Measurements from ENCODE around the gene PPIF.

Gene PPIF

DNA sequence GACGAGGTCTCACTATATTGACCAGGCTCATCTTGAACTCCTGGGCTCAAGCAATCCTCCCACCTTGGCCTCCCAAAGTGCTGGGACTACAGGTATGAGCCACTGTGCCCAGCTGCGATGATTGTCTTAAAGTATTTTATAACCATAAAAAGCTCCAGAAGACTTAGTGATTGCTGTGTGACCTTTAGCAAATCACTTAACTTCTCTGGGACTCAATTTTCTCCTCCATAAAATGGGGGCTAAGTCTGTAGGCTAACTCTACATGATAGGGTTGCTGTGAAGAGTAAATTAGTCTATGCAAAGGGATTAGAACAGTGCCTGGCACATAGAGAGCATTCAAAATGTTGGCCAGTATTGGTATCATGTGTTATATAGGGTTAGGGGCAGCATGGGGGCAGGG lies 42.8 kb downstream of the PPIF start:
- DNase-seq, result no peak

DNA sequence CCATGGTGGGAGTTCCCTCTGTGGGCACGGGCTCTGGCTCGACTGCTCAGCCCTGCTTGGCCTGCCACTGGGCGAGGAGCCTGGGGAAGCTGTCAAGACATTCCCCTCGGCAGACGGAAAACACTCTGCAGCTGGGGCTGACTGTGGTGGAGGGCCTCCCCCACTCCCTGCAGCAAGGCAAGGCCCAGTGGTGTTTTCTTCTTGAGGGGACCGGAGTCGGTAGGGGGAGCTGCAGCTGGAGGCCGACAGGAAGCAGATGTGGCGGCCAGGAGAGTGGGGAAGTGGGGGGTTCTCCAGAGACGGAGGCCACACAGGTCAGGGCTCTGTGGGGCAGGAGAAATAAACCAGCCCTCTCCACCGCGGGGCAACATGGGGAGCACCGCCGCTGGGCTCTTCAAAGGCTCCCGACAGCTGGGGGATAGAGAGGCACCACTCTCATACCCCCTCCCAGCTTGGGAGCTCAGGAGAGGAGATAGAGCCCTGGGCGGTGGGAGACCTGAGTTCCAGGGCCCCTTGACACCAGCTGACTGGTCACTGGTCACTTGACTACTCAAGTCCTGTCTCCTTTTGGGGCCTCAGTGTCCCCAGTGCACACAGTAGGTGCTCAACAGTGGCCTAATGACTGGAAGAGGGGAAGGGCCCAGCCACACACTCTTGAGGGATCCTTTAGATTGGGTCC lies 43.4 kb downstream of the PPIF start:
- DNase-seq, result no peak

DNA sequence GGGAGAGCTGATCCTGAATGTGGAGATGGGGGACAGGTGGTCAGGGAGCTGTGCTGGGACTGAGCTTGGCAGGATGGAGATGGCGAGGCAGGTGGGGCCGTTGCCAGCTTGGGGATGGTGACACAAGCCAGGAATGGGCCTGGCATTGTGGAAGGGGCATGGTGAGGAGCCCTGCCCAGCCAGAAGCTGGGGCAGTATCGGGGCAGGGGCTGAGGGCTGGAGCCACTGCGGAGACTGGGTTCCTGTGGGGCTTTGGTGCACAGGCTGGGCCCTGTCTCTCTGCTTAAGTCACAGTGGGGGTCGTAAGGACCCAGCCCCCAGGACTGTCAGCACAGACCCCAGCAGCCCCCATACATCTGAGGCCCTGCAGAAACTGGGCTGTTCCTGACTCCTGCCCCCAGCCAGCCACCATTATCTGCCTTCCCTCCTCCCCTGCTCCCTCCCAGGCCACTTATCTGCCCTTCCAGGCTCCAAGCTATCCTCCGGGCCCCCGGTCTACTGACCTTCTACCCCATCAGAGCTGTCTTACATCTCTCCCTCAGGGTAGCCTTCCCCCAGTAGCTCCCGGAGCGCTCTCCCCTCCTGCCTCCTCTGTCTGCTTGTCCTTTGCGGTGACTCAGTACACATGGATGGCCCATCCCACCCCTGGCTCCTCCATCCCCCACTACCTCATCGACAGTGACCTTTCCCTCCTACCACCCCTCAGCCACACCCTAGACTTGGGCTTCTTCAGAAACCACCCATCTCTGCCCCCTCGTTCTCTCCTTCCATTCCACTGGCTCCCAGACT lies 44.2 kb downstream of the PPIF start:
- no peak for DNase-seq

- no peak for DNase-seq
Observed at GRCh38 chr10:79392020-79392398, 44.7 kb downstream of the PPIF start.

- no peak for DNase-seq
Observed at GRCh38 chr10:79392506-79393176, 45.4 kb downstream of the PPIF start.

DNA sequence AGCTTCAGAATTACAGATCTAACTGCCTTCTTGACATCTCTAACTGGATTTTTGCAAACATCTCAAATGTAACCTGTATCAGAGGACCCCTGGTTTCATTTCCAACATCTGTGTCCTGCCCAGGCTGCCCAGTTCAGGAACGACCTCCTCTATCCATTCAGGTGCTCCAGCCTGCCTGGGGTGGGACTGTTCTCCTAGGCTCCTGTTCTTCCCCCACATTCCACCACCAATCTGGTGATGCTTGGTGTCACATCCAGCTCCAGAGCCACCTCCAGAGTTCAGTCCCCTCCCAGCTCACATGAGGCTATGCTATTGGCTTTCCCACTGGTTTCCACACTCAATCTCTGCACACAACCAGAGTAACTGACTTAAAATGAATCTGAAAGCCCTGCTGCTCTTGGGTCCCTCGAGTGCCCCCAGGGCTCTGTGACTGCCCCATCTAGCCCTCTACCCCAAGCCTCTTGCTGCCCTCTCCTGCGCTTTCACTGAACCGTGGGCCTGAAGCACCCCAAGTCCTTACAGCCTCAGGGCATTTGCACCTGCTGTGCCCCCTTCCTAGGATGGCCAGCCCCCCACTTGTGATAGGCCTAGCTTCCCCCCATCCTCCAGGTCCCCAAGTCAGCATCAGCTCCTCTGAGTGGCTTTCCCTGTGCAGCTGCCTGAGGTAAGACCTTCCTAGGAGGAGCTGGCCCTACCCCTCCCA lies 46.1 kb downstream of the PPIF start:
- DNase-seq, result no peak

DNA sequence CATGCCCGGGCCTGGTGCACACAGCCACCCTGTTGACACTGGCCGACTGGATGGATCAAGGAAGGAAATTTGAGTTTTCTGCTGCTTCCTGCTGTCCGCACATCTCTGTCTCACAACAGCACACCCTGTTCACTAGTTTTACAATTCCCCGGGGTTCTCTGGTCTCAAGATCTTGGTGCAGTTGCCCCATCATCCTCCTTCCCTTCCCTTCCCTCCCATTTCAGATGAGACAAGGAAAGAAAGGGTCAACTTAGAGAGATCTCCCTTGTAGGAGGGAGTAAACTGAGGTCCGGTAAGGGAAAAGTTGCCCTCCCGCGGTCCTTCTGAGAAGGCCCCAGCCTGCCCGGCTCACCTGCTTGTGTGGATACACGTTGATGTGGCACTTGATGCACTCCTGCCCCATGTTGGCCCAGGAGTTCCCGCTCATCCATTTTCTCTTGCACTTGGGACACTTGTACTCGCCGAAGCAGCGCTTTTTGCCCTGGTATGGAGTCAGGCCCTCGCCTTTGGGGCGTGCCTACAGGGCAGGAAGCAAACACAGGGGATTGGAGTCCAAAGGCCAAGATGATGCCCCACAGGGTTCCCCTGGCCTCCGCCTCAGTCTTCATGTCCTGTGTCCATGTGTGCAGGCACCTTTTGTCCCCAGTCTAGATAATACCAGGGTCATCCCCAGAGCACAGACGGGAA lies 46.8 kb downstream of the PPIF start:
- no peak for DNase-seq

DNA sequence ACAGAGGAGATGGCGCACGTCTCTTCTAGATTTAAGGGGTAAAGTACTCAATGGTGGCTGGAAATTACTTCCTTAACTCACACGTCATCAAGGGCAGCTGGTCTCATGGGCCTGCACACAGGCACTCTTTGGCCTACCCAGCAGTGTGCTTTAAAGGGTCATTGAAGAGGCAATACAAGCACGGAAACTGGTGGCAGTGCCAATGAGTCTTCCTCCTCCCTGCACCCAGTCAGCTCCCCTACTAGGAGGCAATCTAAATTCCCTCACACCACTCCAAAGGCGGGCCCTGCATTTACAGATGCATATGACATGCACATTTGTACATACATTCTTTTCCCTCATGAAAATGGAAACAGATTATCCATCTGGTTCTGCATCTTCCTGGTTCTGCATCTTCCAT lies 47.4 kb downstream of the PPIF start:
- no peak for DNase-seq

GRCh38 chr10:79396520-79396919 lies 49.3 kb downstream of the PPIF start:
- DNase-seq, result no peak

GRCh38 chr10:79397051-79397450 lies 49.8 kb downstream of the PPIF start:
- DNase-seq, result no peak

- no peak for DNase-seq
Observed at GRCh38 chr10:79397575-79398303, 50.5 kb downstream of the PPIF start.

GRCh38 chr10:79398642-79399041 lies 51.4 kb downstream of the PPIF start:
- no peak for DNase-seq

DNA sequence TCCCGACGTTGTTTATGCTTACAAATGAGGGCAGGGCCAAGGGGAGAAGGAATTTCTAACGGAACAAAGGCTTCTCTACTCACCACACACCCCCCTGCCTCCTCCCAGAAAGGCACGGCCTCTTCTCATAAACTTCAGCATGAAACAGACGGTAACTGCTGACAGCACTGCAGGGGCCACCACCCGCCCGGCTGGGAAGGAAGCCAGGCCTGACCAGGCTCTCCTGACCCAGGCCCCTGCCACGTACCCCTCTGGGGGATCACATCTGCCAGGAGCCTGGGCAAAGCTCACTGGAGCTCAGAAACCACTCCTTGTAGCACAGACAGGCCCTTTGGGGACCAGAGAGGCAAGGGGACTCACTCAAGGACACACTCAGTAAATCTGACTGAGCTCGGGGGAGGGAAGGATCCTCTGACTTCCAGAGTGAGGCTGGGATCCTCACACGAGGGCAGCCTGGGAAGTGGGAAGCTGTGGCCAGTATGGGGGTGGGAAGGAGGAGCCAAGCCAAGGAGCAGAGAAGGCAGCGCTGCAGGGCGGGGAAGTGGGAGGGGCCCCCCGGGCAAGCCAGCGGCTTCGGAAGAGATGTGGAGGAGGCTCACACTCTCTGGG lies 52.1 kb downstream of the PPIF start:
- no peak for DNase-seq

DNA sequence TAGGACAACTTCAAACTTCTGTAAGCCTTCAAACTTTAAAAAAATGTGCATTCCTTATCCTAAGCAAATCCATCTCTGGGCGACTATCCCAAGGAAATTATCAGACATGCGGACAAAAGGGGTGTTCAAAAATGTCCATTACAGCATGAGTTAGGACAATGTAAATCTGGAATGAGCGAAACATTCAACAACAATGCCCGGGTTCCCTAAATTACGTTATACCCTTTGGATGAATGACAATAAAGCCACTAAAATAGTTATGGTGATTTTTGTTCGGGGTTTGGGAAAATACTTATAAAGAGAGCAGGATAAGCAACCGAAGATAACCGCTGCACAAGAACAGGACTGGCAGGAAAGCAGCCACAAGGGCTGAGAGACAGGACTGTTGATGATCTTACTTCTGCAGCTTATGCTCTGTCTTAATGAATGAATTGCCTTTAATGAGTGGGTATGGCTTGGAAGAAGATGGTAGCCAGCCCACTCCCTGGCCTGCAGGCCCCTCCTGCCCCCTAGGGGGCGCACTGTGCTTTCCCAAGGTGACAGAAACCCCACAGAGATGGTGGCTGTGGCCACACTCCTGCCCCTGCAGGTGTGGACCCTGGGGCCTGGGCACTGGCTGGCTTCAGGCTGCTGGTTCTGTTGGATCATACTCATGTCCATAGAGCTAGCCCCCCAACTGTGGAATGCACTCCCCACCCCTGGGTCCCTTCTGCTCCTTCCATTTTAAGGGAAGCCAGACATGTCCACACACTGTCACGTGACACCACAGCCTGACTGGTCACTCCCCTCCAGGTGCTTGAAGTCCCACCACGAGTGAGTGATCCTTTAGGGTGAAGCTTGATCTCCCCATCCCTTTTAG lies 53.1 kb downstream of the PPIF start:
- no peak for DNase-seq

- DNase-seq, result no peak
Observed at GRCh38 chr10:79401015-79401921, 54.0 kb downstream of the PPIF start.

GRCh38 chr10:79402625-79402946 lies 55.3 kb downstream of the PPIF start:
- DNase-seq, result no peak

DNA sequence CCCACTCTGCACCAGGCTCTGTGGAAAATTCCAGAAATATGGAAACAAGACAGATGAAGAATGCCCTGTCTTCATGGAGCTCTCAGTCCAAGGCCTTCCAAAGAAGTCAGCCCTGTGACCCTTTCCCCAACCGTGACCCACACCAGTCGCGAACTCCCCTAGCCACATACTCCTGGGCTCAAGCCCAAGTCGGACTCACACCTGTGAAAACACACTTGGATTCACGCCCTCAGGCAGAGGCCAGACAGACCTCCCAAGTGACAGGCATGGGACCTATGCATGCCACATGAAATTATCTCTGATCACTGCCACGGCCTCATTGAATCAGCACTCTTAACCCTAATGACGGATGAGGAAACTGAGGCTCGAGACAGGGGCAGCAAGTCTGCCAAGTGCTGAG lies 55.7 kb downstream of the PPIF start:
- no peak for DNase-seq

GRCh38 chr10:79403441-79404230 lies 56.4 kb downstream of the PPIF start:
- DNase-seq, result no peak

DNA sequence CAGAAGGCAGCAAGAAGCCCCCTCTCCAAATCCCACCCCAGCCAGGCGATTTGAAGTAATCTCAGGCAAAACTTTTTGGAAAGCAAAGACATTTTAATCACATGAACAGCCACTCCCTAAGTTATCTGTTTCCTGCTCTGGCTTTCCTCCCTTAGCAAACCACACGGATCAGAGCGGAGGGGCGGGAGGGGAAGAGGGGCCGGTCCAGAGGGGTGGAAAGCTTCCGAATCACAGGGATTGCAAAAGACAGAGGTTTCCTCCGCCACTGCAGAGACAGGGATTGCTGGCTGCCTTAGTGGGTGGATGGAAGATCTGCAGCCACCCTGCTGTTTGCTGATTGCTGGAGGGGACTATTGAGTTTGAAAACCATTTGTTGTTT lies 57.0 kb downstream of the PPIF start:
- no peak for DNase-seq

All from NCI-H1436 treated with DMSO at 0.1 percent for 48 hours (cell line).